ENCODE data around the gene SAMD9. TPM values are rescaled to one million over a fixed set of nuclear protein-coding genes. Genes with fewer than 3 reads are reported as not detected.

SAMD9 gene
- total RNA-seq, 1 donor from 2014 or later, result 21.2 TPM

- intact Hi-C loops (cut with DNase I), result no loop called here
These were observed 3.1 kb upstream of the SAMD9 start for GRCh38 chr7:93120592-93121549.

GRCh38 chr7:93119191-93119905 lies 1.6 kb upstream of the SAMD9 start:
- Histone ChIP-seq H3K4me1 (peaks cover 17% of the 10 kb centered on the region), H3K4me3 (no peak overlapping the region), H3K9me3 (no peaks in the 10 kb centered on the region), H3K27me3 (no peaks in the 10 kb centered on the region), H3K27ac (no peak overlapping the region), H3K36me3 (no peaks in the 10 kb centered on the region)
- ATAC-seq (no peak), DNase-seq (no peak)
- TF ChIP-seq CTCF (IDR thresholded peaks at IDR 0.05), result no peak
- intact Hi-C loops (cut with DNase I), result no loop called here

More at GRCh38 chr7:93120592-93121549, 3.1 kb upstream of the SAMD9 start:
- Histone ChIP-seq H3K4me1 (peaks cover 12% of the 10 kb centered on the region), H3K27me3 (no peaks in the 10 kb centered on the region), H3K36me3 (no peaks in the 10 kb centered on the region), H3K9me3 (no peaks in the 10 kb centered on the region), H3K27ac (no peak overlapping the region), H3K4me3 (no peak overlapping the region)
- no peak for TF ChIP-seq CTCF (IDR thresholded peaks at IDR 0.05)
- ATAC-seq (no peak), DNase-seq (no peak)

- no peaks in the 10 kb centered on the region for H3K36me3 ChIP-seq
- no peaks in the 10 kb centered on the region for H3K9me3 ChIP-seq
- peaks cover 17% of the 10 kb centered on the region for H3K4me1 ChIP-seq
- H3K4me3 ChIP-seq, result peak overlapping the region; percentile 60
- intact Hi-C loops (cut with DNase I), result no loop called here
- peak overlapping the region; percentile 79 for H3K27ac ChIP-seq
- H3K27me3 ChIP-seq, result no peaks in the 10 kb centered on the region
- DNase-seq (no peak), ATAC-seq (no peak)
- no peak for TF ChIP-seq CTCF (IDR thresholded peaks at IDR 0.05)
These were observed 452 bp downstream of the SAMD9 start for GRCh38 chr7:93117327-93117726.

GRCh38 chr7:93115796-93116195 lies 2.0 kb downstream of the SAMD9 start:
- no peaks in the 10 kb centered on the region for H3K27me3 ChIP-seq
- H3K36me3 ChIP-seq, result no peaks in the 10 kb centered on the region
- no peak for DNase-seq
- no peak overlapping the region for H3K27ac ChIP-seq
- no peak overlapping the region for H3K4me3 ChIP-seq
- peaks cover 17% of the 10 kb centered on the region for H3K4me1 ChIP-seq
- no peak for TF ChIP-seq CTCF (IDR thresholded peaks at IDR 0.05)
- no peak for ATAC-seq
- H3K9me3 ChIP-seq, result no peaks in the 10 kb centered on the region
- intact Hi-C loops (cut with DNase I), result no loop called here

- no peak for TF ChIP-seq CTCF (IDR thresholded peaks at IDR 0.05)
- peaks cover 41% of the 10 kb centered on the region for H3K9me3 ChIP-seq
These were observed 9.8 kb downstream of the SAMD9 start for GRCh38 chr7:93108003-93108402.

More at GRCh38 chr7:93108003-93108402, 9.8 kb downstream of the SAMD9 start:
- Histone ChIP-seq H3K36me3 (peaks cover 27% of the 10 kb centered on the region), H3K4me3 (no peak overlapping the region), H3K27ac (no peak overlapping the region), H3K4me1 (no peaks in the 10 kb centered on the region), H3K27me3 (no peaks in the 10 kb centered on the region)
- no peak for DNase-seq
- intact Hi-C loops (cut with DNase I), result no loop called here
- ATAC-seq, result no peak
